ENCODE results near the gene XRN1.

Gene XRN1

DNA sequence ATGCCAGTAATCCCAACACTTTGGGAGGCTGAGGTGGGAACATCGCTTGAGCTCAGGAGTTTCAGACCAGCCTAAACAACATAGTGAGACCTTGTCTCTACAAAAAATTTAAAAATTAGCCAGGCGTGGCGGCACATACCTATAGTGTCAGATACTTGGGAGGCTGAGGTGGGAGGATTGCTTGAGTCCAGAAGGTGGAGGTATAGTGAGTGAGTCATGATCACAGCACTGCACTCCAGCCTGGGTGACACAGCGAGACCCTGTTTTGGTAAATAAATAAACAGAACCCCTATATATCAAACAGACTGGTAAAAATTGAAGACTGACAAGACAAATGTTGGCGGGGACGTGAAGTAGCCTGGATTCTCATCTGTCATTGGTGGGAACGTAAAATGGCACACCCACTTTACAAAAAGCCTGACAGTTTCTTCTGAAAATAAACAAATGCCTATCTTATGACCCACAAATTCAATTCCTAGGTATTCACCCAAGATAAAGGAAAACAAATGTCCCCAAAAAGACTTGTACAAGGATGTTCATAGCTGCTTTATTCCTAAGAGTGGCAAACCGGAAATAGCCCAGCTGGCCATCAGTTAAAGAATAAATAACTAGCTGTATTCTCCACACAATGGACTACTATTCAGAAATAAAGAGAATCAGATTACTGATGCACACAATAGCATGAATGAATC is 175.5 kb downstream of the XRN1 start:
- no peak overlapping the region for H3K4me3 ChIP-seq (ENCODE audit: low read depth, low read length)
- TF ChIP-seq, protein P1, sequence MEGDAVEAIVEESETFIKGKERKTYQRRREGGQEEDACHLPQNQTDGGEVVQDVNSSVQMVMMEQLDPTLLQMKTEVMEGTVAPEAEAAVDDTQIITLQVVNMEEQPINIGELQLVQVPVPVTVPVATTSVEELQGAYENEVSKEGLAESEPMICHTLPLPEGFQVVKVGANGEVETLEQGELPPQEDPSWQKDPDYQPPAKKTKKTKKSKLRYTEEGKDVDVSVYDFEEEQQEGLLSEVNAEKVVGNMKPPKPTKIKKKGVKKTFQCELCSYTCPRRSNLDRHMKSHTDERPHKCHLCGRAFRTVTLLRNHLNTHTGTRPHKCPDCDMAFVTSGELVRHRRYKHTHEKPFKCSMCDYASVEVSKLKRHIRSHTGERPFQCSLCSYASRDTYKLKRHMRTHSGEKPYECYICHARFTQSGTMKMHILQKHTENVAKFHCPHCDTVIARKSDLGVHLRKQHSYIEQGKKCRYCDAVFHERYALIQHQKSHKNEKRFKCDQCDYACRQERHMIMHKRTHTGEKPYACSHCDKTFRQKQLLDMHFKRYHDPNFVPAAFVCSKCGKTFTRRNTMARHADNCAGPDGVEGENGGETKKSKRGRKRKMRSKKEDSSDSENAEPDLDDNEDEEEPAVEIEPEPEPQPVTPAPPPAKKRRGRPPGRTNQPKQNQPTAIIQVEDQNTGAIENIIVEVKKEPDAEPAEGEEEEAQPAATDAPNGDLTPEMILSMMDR (IDR thresholded peaks at IDR 0.05; ENCODE audit: control insufficient read depth, extremely low read depth, insufficient read depth): no peak
- DNase-seq (ENCODE audit: low read depth): no peak

DNA sequence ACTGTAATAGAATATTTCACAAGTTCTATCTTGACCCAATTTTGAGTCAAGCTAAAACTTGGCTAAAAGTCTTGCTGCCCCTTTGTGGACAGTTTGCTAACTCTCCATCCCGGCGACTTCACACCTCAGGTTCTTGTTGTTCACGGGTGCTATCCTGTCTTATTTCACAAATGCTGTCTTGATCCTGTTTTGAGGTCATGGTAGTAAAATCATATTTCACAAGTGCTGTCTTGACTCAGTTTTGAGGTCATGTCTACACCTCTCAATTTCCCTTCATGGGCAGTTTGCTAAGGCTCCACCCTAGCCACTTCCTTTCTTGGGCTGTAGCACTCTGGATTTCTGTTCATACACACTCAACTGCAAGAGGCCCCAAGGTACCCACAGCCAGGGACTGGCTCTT is 177.4 kb downstream of the XRN1 start:
- TF ChIP-seq, protein P1 (IDR thresholded peaks at IDR 0.05; ENCODE audit: control insufficient read depth, extremely low read depth, insufficient read depth): no peak
- no peak overlapping the region for H3K4me3 ChIP-seq (ENCODE audit: low read depth, low read length)
- no peak for DNase-seq (ENCODE audit: low read depth)

DNA sequence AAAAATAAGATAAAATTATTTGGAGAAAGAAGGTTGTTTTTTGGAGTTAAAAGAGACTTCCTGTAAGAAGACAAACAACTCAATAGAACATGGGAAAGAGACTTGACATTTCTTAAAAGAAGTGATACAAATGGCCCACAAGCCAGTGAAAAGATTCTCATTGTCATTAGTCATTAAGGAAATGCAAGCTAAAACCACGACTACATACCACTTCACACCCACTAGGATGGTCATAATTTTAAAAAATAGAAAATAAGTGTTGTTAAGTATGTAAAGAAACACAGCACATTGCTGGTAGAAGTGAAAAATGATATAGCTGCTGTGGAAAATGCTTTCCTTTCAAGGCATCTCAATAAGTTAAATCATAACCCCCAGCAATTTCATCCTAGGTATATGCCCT is 178.1 kb downstream of the XRN1 start:
- TF ChIP-seq, protein P1 (IDR thresholded peaks at IDR 0.05; ENCODE audit: control insufficient read depth, extremely low read depth, insufficient read depth): no peak
- no peak overlapping the region for H3K4me3 ChIP-seq (ENCODE audit: low read depth, low read length)
- no peak for DNase-seq (ENCODE audit: low read depth)

DNA sequence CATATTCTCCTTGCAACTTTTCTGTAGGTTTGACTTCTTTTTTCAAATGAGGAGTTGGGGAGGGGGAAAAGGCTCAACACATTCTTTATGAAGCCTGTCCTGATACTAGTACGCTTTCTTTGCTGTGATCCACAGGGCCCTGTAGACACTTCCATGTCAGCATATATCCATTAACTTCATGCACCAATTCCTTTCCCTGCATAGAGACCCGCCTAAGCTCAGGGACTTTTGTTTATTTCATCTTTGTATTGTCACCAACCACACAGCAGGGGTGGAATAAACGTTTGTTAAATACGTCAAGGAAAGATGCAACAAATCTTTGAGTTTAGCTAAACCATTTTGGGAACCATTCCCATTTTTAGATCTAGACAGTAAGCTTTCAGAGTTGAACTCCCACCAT is 179.4 kb downstream of the XRN1 start:
- no peak for DNase-seq (ENCODE audit: low read depth)
- no peak overlapping the region for H3K4me3 ChIP-seq (ENCODE audit: low read depth, low read length)
- TF ChIP-seq, protein P1 (IDR thresholded peaks at IDR 0.05; ENCODE audit: control insufficient read depth, extremely low read depth, insufficient read depth): no peak

DNA sequence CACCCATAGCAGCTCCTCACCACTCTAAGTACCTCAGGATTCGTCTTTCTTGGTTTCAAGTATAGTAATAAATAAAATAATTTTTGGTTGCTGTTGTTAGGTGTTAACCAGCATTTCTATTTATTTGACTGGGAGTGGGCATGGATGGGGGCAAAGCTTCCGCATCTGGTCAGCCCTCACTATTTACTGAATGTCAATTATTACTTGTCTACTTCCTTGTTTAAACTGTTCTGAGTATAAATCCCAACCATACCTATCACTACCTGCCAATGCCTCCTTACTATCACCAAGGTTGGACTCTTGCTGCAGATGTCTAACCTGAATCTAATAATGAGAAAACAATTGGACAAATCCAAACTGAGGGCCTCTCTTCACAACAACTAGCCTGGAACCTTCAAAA is 180.6 kb downstream of the XRN1 start:
- no peak overlapping the region for H3K4me3 ChIP-seq (ENCODE audit: low read depth, low read length)
- TF ChIP-seq, protein P1 (IDR thresholded peaks at IDR 0.05; ENCODE audit: control insufficient read depth, extremely low read depth, insufficient read depth): no peak
- no peak for DNase-seq (ENCODE audit: low read depth)

DNA sequence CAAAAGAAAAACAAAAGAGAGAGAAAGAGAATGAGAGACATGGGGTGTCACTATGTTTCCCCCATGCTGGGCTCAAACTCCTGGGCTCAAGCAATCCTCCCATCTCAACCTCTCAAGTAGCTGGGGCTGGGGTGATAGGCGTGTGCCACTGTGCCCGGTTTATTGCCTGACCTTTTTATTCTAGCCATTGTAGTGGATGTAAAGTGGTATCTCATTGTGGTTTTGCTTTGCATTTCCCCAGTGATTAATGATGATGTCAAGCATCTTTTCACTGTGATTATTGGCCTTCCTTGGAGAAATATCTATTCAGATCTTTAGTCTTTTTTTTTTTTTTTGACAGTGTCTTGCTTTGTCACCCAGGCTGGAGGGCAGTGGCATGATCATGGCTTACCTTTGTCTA is 184.7 kb downstream of the XRN1 start:
- H3K4me3 ChIP-seq (ENCODE audit: low read depth, low read length): no peak overlapping the region
- no peak for DNase-seq (ENCODE audit: low read depth)
- TF ChIP-seq, protein P1 (IDR thresholded peaks at IDR 0.05; ENCODE audit: control insufficient read depth, extremely low read depth, insufficient read depth): no peak

DNA sequence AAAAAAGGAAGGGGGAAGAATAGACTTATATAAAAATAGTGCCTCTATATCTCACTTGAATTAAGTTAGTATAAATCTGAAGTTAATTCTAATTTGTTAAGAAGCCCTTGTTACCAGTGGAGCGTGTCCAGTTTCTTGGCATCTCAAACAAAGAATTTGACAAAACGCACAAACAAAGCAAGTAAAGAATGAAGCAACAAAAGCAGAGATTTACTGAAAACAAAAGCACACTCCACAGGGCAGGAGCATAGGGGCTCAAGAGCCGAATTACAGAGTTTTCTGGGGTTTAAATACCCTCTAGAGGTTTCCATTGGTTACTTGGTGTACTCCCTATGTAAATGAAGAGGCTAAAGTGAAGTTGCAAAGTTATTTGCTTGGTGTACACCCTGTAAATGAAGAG is 188.5 kb downstream of the XRN1 start:
- no peak for DNase-seq (ENCODE audit: low read depth)
- no peak overlapping the region for H3K4me3 ChIP-seq (ENCODE audit: low read depth, low read length)
- TF ChIP-seq, protein P1 (IDR thresholded peaks at IDR 0.05; ENCODE audit: control insufficient read depth, extremely low read depth, insufficient read depth): no peak
